Loucy (cell line): Measurements from ENCODE around the gene SLC26A11.

Experiments
- CTCF ChIP-seq: fragments of 200-600 bp; sonication (generic); conservative IDR thresholded peaks from 2 replicates; pipeline ENCODE4 v1.5.1; 2014; ENCODE audit warnings: mild to moderate bottlenecking, antibody characterized with exemption, low read length
- EZH2phosphoT487 ChIP-seq: fragments of 200-600 bp; IDR thresholded peaks from 2 replicates; pipeline ENCODE4 v1.6.1; 2018; ENCODE audit warnings: antibody characterized with exemption, mild to moderate bottlenecking, moderate library complexity, borderline replicate concordance

GRCh38 chr17:80229011-80229410 is 8.8 kb downstream of the SLC26A11 start:
- TF ChIP-seq CTCF (no peak), EZH2phosphoT487 (no peak)
